Stimulated activated CD4-positive, alpha-beta T cell treated with anti-CD3 and anti-CD28 coated beads, Interleukin-2, amount 100 ng/mL, for 48 hours (primary cell): ENCODE data around the gene TSNAXIP1.
"Not testable (repeated sequence)": the region's sequence is repeated elsewhere in the genome, so short reads cannot be mapped to it uniquely, and the experiment has no call there.

Experiments
- DNase-seq, 2 donors: peaks; one replicate each; pipeline ENCODE4 v3.0.0-alpha.2; 2020

Gene TSNAXIP1

GRCh38 chr16:67862623-67863583 lies 56.2 kb downstream of the TSNAXIP1 start:
- DNase-seq: no peak

- DNase-seq: not testable (repeated sequence)
Observed at GRCh38 chr16:67864044-67864443, 57.4 kb downstream of the TSNAXIP1 start.

GRCh38 chr16:67864594-67864993 lies 57.9 kb downstream of the TSNAXIP1 start:
- DNase-seq: no peak

- DNase-seq: no peak
Observed at GRCh38 chr16:67865318-67865717, 58.6 kb downstream of the TSNAXIP1 start.

- DNase-seq: no peak
Observed at GRCh38 chr16:67868290-67868689, 61.6 kb downstream of the TSNAXIP1 start.

GRCh38 chr16:67869653-67870052 lies 63.0 kb downstream of the TSNAXIP1 start:
- no peak for DNase-seq

- no peak for DNase-seq
Observed at GRCh38 chr16:67871256-67871655, 64.6 kb downstream of the TSNAXIP1 start.

GRCh38 chr16:67872131-67872630 lies 65.5 kb downstream of the TSNAXIP1 start:
- DNase-seq: no peak

- peak; percentile 90 to 92 for DNase-seq
Observed at GRCh38 chr16:67872631-67873434, 66.1 kb downstream of the TSNAXIP1 start, which contains the start of gene EDC4. TSS of gene EDC4 (plus strand) at chr16:67873052. CDS start at chr16:67873262, 210 bp downstream.

GRCh38 chr16:67873435-67874370 lies 67.0 kb downstream of the TSNAXIP1 start:
- DNase-seq: peak in 1 of 2 donors; percentile 13

- DNase-seq: no peak
Observed at GRCh38 chr16:67874372-67874771, 67.7 kb downstream of the TSNAXIP1 start.

- no peak for DNase-seq
Observed at GRCh38 chr16:67877064-67877463, 70.4 kb downstream of the TSNAXIP1 start.
